GM21786 (cell line): ENCODE results near the gene TMEM123.
A peak's percentile ranks its signal among the peaks of the same experiment; 100 is the strongest.

Experiments used
- ATAC-seq: cut with Tn5 transposase; IDR thresholded peaks from one replicate; pipeline ENCODE4 v1.9.1; 2021; ENCODE audit not compliant: unreplicated experiment

The TMEM123 gene

GRCh38 chr11:102367364-102367763 lies 85.2 kb downstream of the TMEM123 start:
- no peak for ATAC-seq

DNA sequence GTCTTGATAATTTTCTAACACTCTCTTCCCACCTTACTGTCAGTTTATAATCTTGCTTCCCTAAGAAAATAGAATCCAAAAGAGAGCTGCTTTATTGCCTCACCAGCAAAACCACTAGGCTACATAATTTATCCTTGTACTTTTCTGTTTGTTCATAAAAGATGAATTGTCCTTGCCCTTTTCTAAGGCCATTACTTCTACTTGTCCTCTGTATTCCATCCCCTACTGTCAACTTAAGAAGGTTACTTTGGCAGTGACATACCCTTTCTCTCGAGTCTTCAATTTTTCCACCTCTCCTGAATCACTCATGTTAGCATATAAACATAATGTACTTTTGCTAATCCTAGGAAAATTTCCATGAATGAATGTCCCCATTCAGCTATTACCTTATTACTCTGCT lies 87.6 kb downstream of the TMEM123 start:
- ATAC-seq = no peak

- peak; percentile 98 for ATAC-seq
Measured at GRCh38 chr11:102361086-102362031, 91.2 kb downstream of the TMEM123 start.

DNA sequence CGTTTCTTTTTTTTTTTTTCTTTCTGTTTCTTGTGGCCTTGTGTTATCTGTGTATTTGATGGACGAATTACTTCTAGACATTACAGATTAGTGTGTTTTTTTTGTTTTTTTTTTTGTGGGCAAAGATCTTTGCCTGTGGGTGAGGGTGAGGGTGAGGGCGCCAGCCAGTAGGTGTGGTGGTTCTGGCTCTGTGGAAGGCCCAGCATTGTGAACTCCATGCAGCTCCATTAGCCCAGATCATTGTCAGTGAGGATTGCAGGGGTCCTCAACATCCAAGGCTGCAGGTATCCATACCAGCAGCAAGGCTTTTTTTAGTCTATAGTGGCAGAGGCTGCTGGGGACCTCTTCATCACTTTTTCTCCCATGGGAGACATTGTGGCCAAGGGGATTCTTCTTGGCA lies 91.9 kb downstream of the TMEM123 start:
- ATAC-seq = no peak

- ATAC-seq = no peak
Measured at GRCh38 chr11:102359372-102359771, 93.2 kb downstream of the TMEM123 start.

- no peak for ATAC-seq
Measured at GRCh38 chr11:102357116-102357515, 95.4 kb downstream of the TMEM123 start.

DNA sequence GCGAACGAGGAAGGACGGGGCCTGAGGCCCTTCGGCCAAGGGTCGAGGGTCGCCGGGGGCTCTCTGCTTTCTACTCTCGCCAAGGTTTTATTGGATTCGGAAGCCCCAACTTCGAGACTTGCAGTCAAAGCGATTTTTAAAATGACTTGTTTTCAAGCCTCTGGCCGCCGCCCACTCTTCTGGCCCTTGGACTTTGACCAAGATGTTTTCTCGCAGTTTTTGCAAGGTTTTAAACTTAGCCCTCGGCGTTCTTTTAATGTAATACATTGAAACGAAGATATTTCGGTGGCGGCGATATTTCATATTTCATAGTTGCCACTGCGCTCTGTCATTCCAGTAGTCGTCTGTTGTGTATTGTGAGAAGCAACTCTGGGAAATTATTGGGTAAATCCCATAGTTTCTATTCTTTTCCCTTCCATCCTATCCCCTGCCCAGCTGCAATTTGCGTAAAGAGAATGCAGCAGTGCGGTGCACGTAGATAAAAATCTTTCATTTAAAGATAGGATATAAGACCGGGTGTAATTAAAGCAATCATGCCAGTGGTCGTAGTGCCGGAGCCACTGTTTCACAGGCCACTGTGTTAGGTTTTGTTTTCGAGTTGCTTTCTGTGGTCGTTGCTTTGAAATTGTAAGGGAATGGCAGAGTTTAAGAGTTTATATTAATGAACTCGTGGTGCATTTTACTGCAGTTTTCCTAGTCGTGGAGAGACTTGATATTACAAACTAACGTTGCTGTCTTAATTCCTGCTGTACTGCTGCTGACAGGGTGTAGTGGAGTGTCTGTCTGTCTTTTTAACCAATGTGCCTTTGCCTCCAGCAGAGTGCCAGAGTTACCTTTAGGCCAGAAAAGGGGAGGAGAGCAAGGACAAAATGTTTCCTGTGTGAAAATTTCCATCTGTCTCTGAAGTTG lies 104.8 kb downstream of the TMEM123 start:
- ATAC-seq = peak; percentile 18

GRCh38 chr11:102346748-102347461 lies 105.7 kb downstream of the TMEM123 start, which contains the start of gene BIRC2:
TSS of gene BIRC2 (plus strand) at chr11:102347214. CDS start at chr11:102349855, 2,641 bp downstream.
- ATAC-seq = peak; percentile 83

- ATAC-seq = no peak
Measured at GRCh38 chr11:102346456-102346747, 106.2 kb downstream of the TMEM123 start.
